Measurements from ENCODE around the gene PRDM13.
A peak's percentile ranks its signal among the peaks of the same experiment; 100 is the strongest.

- TF ChIP-seq, protein P1, sequence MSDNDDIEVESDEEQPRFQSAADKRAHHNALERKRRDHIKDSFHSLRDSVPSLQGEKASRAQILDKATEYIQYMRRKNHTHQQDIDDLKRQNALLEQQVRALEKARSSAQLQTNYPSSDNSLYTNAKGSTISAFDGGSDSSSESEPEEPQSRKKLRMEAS (IDR thresholded peaks at IDR 0.05): peak; percentile 11; the same call in 1 of the 2 replicates
- TF ChIP-seq EGR1 (IDR thresholded peaks at IDR 0.05): no peak
- TF ChIP-seq TAF1 (IDR thresholded peaks at IDR 0.05; ENCODE audit: low read depth): no peak
- TF ChIP-seq NFIC (IDR thresholded peaks at IDR 0.05): no peak
- no peak for TF ChIP-seq EP300 (IDR thresholded peaks at IDR 0.05; ENCODE audit: borderline replicate concordance)
- no peak for TF ChIP-seq CEBPB (IDR thresholded peaks at IDR 0.05)
- TF ChIP-seq YY1 (IDR thresholded peaks at IDR 0.05; ENCODE audit: low read depth): no peak
- TF ChIP-seq, protein P2, sequence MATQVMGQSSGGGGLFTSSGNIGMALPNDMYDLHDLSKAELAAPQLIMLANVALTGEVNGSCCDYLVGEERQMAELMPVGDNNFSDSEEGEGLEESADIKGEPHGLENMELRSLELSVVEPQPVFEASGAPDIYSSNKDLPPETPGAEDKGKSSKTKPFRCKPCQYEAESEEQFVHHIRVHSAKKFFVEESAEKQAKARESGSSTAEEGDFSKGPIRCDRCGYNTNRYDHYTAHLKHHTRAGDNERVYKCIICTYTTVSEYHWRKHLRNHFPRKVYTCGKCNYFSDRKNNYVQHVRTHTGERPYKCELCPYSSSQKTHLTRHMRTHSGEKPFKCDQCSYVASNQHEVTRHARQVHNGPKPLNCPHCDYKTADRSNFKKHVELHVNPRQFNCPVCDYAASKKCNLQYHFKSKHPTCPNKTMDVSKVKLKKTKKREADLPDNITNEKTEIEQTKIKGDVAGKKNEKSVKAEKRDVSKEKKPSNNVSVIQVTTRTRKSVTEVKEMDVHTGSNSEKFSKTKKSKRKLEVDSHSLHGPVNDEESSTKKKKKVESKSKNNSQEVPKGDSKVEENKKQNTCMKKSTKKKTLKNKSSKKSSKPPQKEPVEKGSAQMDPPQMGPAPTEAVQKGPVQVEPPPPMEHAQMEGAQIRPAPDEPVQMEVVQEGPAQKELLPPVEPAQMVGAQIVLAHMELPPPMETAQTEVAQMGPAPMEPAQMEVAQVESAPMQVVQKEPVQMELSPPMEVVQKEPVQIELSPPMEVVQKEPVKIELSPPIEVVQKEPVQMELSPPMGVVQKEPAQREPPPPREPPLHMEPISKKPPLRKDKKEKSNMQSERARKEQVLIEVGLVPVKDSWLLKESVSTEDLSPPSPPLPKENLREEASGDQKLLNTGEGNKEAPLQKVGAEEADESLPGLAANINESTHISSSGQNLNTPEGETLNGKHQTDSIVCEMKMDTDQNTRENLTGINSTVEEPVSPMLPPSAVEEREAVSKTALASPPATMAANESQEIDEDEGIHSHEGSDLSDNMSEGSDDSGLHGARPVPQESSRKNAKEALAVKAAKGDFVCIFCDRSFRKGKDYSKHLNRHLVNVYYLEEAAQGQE (IDR thresholded peaks at IDR 0.05; ENCODE audit: low read depth): 0 out of 2 replicates have a peak, but pooled peaks have one; percentile 23
- no peak for TF ChIP-seq FOXM1 (IDR thresholded peaks at IDR 0.05; ENCODE audit: borderline replicate concordance, low read depth)
- no peak for TF ChIP-seq TCF12 (IDR thresholded peaks at IDR 0.05; ENCODE audit: low read depth)
Measured at GRCh38 chr6:99614430-99615186, 8.0 kb downstream of the PRDM13 start.

Data from Ishikawa (cell line).